ENCODE data around the gene ASL.

The ASL gene

GRCh38 chr7:66055321-66055956 is 20.2 kb upstream of the ASL start:
- H2AFZ ChIP-seq (ENCODE audit: low read length), result no peak overlapping the region
- no peak overlapping the region for H2AK5ac ChIP-seq (ENCODE audit: low read depth, low read length)
- no peak overlapping the region for H3K18ac ChIP-seq (ENCODE audit: low read length)
- no peak overlapping the region for H3K4me3 ChIP-seq (ENCODE audit: low read length in 2 of 2)
- no peaks in the 10 kb centered on the region for H3K4me1 ChIP-seq (ENCODE audit: control insufficient read depth in 2 of 2, insufficient read depth in 1 of 2, low read depth in 1 of 2, low read length in 2 of 2)
- no peaks in the 10 kb centered on the region for H3K36me3 ChIP-seq (replicated peaks in 1 of 2; ENCODE audit: control insufficient read depth in 2 of 2, insufficient read depth in 2 of 2, low read length in 2 of 2)
- H3K27ac ChIP-seq (replicated peaks; ENCODE audit: low read length), result no peak overlapping the region
- no peaks in the 10 kb centered on the region for H3K79me1 ChIP-seq (ENCODE audit: low read depth, low read length)
- no peak overlapping the region for H2BK12ac ChIP-seq (ENCODE audit: low read length)
- no peak overlapping the region for H4K8ac ChIP-seq (ENCODE audit: low read depth, low read length)
- no peak overlapping the region for H3K14ac ChIP-seq (ENCODE audit: low read length)
- DNase-seq (ENCODE audit: low spot score), result no peak
- no peaks in the 10 kb centered on the region for H3K9me3 ChIP-seq (replicated peaks in 1 of 2; ENCODE audit: control insufficient read depth in 2 of 2, insufficient read depth in 1 of 2, low read depth in 1 of 2, low read length in 2 of 2)
- no peak overlapping the region for H4K91ac ChIP-seq (ENCODE audit: low read depth, low read length, poor library complexity)
- H2BK120ac ChIP-seq (ENCODE audit: low read depth, low read length), result no peak overlapping the region
- no peaks in the 10 kb centered on the region for H3K27me3 ChIP-seq (ENCODE audit: control insufficient read depth in 3 of 3, insufficient read depth in 3 of 3, low read depth in 1 of 3, low read length in 3 of 3)
- H3K9ac ChIP-seq (ENCODE audit: low read depth, low read length, poor library complexity), result no peak overlapping the region
- no peak overlapping the region for H2BK15ac ChIP-seq (ENCODE audit: low read length)
- H3K4ac ChIP-seq (ENCODE audit: low read length), result no peak overlapping the region
- no peak overlapping the region for H3K23ac ChIP-seq (ENCODE audit: low read depth, low read length, poor library complexity)
- no CpG with 5 or more reads among the region's 9 CpGs for WGBS, 2 donors (ENCODE audit: extremely low coverage in 2 of 2, insufficient read length in 2 of 2, insufficient replicate concordance in 1 of 2)
- H2BK5ac ChIP-seq (ENCODE audit: low read length), result no peak overlapping the region
- no peak overlapping the region for H3K4me2 ChIP-seq (ENCODE audit: insufficient read depth, low read length, poor library complexity, severe bottlenecking)

GRCh38 chr7:66060796-66061195 is 14.8 kb upstream of the ASL start:
- Histone ChIP-seq H2BK5ac (ENCODE audit: low read length) (no peak overlapping the region), H4K8ac (ENCODE audit: low read depth, low read length) (no peak overlapping the region), H3K9me3 (replicated peaks in 1 of 2; ENCODE audit: control insufficient read depth in 2 of 2, insufficient read depth in 1 of 2, low read depth in 1 of 2, low read length in 2 of 2) (no peaks in the 10 kb centered on the region), H3K27ac (replicated peaks; ENCODE audit: low read length) (no peak overlapping the region), H3K4me1 (ENCODE audit: control insufficient read depth in 2 of 2, insufficient read depth in 1 of 2, low read depth in 1 of 2, low read length in 2 of 2) (no peaks in the 10 kb centered on the region), H3K4me3 (ENCODE audit: low read length in 2 of 2) (no peak overlapping the region), H3K79me1 (ENCODE audit: low read depth, low read length) (no peaks in the 10 kb centered on the region), H3K14ac (ENCODE audit: low read length) (no peak overlapping the region), H2BK12ac (ENCODE audit: low read length) (no peak overlapping the region), H2AK5ac (ENCODE audit: low read depth, low read length) (no peak overlapping the region), H2AFZ (ENCODE audit: low read length) (no peak overlapping the region), H2BK15ac (ENCODE audit: low read length) (no peak overlapping the region), H3K18ac (ENCODE audit: low read length) (no peak overlapping the region), H2BK120ac (ENCODE audit: low read depth, low read length) (no peak overlapping the region), H4K91ac (ENCODE audit: low read depth, low read length, poor library complexity) (no peak overlapping the region), H3K36me3 (replicated peaks in 1 of 2; ENCODE audit: control insufficient read depth in 2 of 2, insufficient read depth in 2 of 2, low read length in 2 of 2) (no peaks in the 10 kb centered on the region), H3K4me2 (ENCODE audit: insufficient read depth, low read length, poor library complexity, severe bottlenecking) (no peak overlapping the region), H3K4ac (ENCODE audit: low read length) (no peak overlapping the region), H3K27me3 (ENCODE audit: control insufficient read depth in 3 of 3, insufficient read depth in 3 of 3, low read depth in 1 of 3, low read length in 3 of 3) (no peaks in the 10 kb centered on the region), H3K23ac (ENCODE audit: low read depth, low read length, poor library complexity) (no peak overlapping the region), H3K9ac (ENCODE audit: low read depth, low read length, poor library complexity) (no peak overlapping the region)
- no CpG with 5 or more reads among the region's 1 CpG for whole genome bisulfite sequencing, 2 donors (ENCODE audit: extremely low coverage in 2 of 2, insufficient read length in 2 of 2, insufficient replicate concordance in 1 of 2)
- DNase-seq (ENCODE audit: low spot score), result no peak

GRCh38 chr7:66069732-66070131 is 5.9 kb upstream of the ASL start:
- no peak overlapping the region for H2BK12ac ChIP-seq (ENCODE audit: low read length)
- H2AK5ac ChIP-seq (ENCODE audit: low read depth, low read length), result no peak overlapping the region
- H3K9ac ChIP-seq (ENCODE audit: low read depth, low read length, poor library complexity), result no peak overlapping the region
- no peak overlapping the region for H3K23ac ChIP-seq (ENCODE audit: low read depth, low read length, poor library complexity)
- H2AFZ ChIP-seq (ENCODE audit: low read length), result no peak overlapping the region
- no peak overlapping the region for H3K27ac ChIP-seq (replicated peaks; ENCODE audit: low read length)
- H2BK5ac ChIP-seq (ENCODE audit: low read length), result no peak overlapping the region
- no peaks in the 10 kb centered on the region for H3K4me1 ChIP-seq (ENCODE audit: control insufficient read depth in 2 of 2, insufficient read depth in 1 of 2, low read depth in 1 of 2, low read length in 2 of 2)
- peaks cover 2 to 3% of the 10 kb centered on the region in 2 donors for H3K9me3 ChIP-seq (replicated peaks in 1 of 2; ENCODE audit: control insufficient read depth in 2 of 2, insufficient read depth in 1 of 2, low read depth in 1 of 2, low read length in 2 of 2)
- H3K4me3 ChIP-seq (ENCODE audit: low read length in 2 of 2), result no peak overlapping the region
- no CpG with 5 or more reads among the region's 4 CpGs for WGBS, 2 donors (ENCODE audit: extremely low coverage in 2 of 2, insufficient read length in 2 of 2, insufficient replicate concordance in 1 of 2)
- H3K18ac ChIP-seq (ENCODE audit: low read length), result no peak overlapping the region
- no peak overlapping the region for H4K8ac ChIP-seq (ENCODE audit: low read depth, low read length)
- H3K36me3 ChIP-seq (replicated peaks in 1 of 2; ENCODE audit: control insufficient read depth in 2 of 2, insufficient read depth in 2 of 2, low read length in 2 of 2), result no peaks in the 10 kb centered on the region
- no peaks in the 10 kb centered on the region for H3K79me1 ChIP-seq (ENCODE audit: low read depth, low read length)
- H3K27me3 ChIP-seq (ENCODE audit: control insufficient read depth in 3 of 3, insufficient read depth in 3 of 3, low read depth in 1 of 3, low read length in 3 of 3), result peaks cover 0 to 9% (median 0%) of the 10 kb centered on the region in 3 experiments
- H3K14ac ChIP-seq (ENCODE audit: low read length), result no peak overlapping the region
- no peak overlapping the region for H2BK120ac ChIP-seq (ENCODE audit: low read depth, low read length)
- no peak for DNase-seq (ENCODE audit: low spot score)
- no peak overlapping the region for H2BK15ac ChIP-seq (ENCODE audit: low read length)
- H4K91ac ChIP-seq (ENCODE audit: low read depth, low read length, poor library complexity), result no peak overlapping the region
- H3K4ac ChIP-seq (ENCODE audit: low read length), result no peak overlapping the region
- no peak overlapping the region for H3K4me2 ChIP-seq (ENCODE audit: insufficient read depth, low read length, poor library complexity, severe bottlenecking)

GRCh38 chr7:66070222-66070621 is 5.4 kb upstream of the ASL start:
- no peak overlapping the region for H2BK12ac ChIP-seq (ENCODE audit: low read length)
- H3K27me3 ChIP-seq (ENCODE audit: control insufficient read depth in 3 of 3, insufficient read depth in 3 of 3, low read depth in 1 of 3, low read length in 3 of 3), result peaks cover 0 to 9% (median 0%) of the 10 kb centered on the region in 3 experiments
- H3K79me1 ChIP-seq (ENCODE audit: low read depth, low read length), result no peaks in the 10 kb centered on the region
- no peak overlapping the region for H2BK15ac ChIP-seq (ENCODE audit: low read length)
- no peak overlapping the region for H2AK5ac ChIP-seq (ENCODE audit: low read depth, low read length)
- DNase-seq (ENCODE audit: low spot score), result no peak
- H2BK120ac ChIP-seq (ENCODE audit: low read depth, low read length), result no peak overlapping the region
- H3K23ac ChIP-seq (ENCODE audit: low read depth, low read length, poor library complexity), result no peak overlapping the region
- no peaks in the 10 kb centered on the region for H3K36me3 ChIP-seq (replicated peaks in 1 of 2; ENCODE audit: control insufficient read depth in 2 of 2, insufficient read depth in 2 of 2, low read length in 2 of 2)
- H3K4ac ChIP-seq (ENCODE audit: low read length), result no peak overlapping the region
- H3K9ac ChIP-seq (ENCODE audit: low read depth, low read length, poor library complexity), result no peak overlapping the region
- peaks cover 2 to 3% of the 10 kb centered on the region in 2 donors for H3K9me3 ChIP-seq (replicated peaks in 1 of 2; ENCODE audit: control insufficient read depth in 2 of 2, insufficient read depth in 1 of 2, low read depth in 1 of 2, low read length in 2 of 2)
- H3K4me2 ChIP-seq (ENCODE audit: insufficient read depth, low read length, poor library complexity, severe bottlenecking), result no peak overlapping the region
- H2BK5ac ChIP-seq (ENCODE audit: low read length), result no peak overlapping the region
- no peak overlapping the region for H3K4me3 ChIP-seq (ENCODE audit: low read length in 2 of 2)
- no peak overlapping the region for H3K18ac ChIP-seq (ENCODE audit: low read length)
- no peak overlapping the region for H3K14ac ChIP-seq (ENCODE audit: low read length)
- no peak overlapping the region for H4K8ac ChIP-seq (ENCODE audit: low read depth, low read length)
- no peak overlapping the region for H4K91ac ChIP-seq (ENCODE audit: low read depth, low read length, poor library complexity)
- H3K27ac ChIP-seq (replicated peaks; ENCODE audit: low read length), result no peak overlapping the region
- WGBS, 2 donors (ENCODE audit: extremely low coverage in 2 of 2, insufficient read length in 2 of 2, insufficient replicate concordance in 1 of 2), result no CpG with 5 or more reads among the region's 1 CpG
- no peaks in the 10 kb centered on the region for H3K4me1 ChIP-seq (ENCODE audit: control insufficient read depth in 2 of 2, insufficient read depth in 1 of 2, low read depth in 1 of 2, low read length in 2 of 2)
- H2AFZ ChIP-seq (ENCODE audit: low read length), result no peak overlapping the region
